Measurements from ENCODE around the gene PFKFB3.

The PFKFB3 gene

GRCh38 chr10:6297951-6298381, 95.2 kb downstream of the PFKFB3 start:
- in situ Hi-C loops (cut with MboI; ENCODE audit: low sequenced_read_pairs): no loop called here

GRCh38 chr10:6298428-6298827, 95.7 kb downstream of the PFKFB3 start:
- in situ Hi-C loops (cut with MboI; ENCODE audit: low sequenced_read_pairs): no loop called here

- in situ Hi-C loops (cut with MboI; ENCODE audit: low sequenced_read_pairs): no loop called here
Measured at GRCh38 chr10:6299234-6299633, 96.5 kb downstream of the PFKFB3 start.

GRCh38 chr10:6299743-6300105, 97.0 kb downstream of the PFKFB3 start:
- in situ Hi-C loops (cut with MboI; ENCODE audit: low sequenced_read_pairs): no loop called here

- in situ Hi-C loops (cut with MboI; ENCODE audit: low sequenced_read_pairs): no loop called here
Measured at GRCh38 chr10:6300106-6300783, 97.5 kb downstream of the PFKFB3 start.

- in situ Hi-C loops (cut with MboI; ENCODE audit: low sequenced_read_pairs): no loop called here
Measured at GRCh38 chr10:6300784-6301460, 98.2 kb downstream of the PFKFB3 start.

- in situ Hi-C loops (cut with MboI; ENCODE audit: low sequenced_read_pairs): no loop called here
Measured at GRCh38 chr10:6301488-6302075, 98.8 kb downstream of the PFKFB3 start.

Measured in HL-60/S4 treated with phorbol 12-myristate 13-acetate at 8.2 ng/mL for 4 days and 3 days (cell line).